ENCODE data around the gene OR2J3.

GRCh38 chr6:29146179-29146578 is 38.3 kb downstream of the OR2J3 start:
- TF ChIP-seq POLR2AphosphoS5 (IDR thresholded peaks at IDR 0.05): no peak
- TF ChIP-seq, protein P1, sequence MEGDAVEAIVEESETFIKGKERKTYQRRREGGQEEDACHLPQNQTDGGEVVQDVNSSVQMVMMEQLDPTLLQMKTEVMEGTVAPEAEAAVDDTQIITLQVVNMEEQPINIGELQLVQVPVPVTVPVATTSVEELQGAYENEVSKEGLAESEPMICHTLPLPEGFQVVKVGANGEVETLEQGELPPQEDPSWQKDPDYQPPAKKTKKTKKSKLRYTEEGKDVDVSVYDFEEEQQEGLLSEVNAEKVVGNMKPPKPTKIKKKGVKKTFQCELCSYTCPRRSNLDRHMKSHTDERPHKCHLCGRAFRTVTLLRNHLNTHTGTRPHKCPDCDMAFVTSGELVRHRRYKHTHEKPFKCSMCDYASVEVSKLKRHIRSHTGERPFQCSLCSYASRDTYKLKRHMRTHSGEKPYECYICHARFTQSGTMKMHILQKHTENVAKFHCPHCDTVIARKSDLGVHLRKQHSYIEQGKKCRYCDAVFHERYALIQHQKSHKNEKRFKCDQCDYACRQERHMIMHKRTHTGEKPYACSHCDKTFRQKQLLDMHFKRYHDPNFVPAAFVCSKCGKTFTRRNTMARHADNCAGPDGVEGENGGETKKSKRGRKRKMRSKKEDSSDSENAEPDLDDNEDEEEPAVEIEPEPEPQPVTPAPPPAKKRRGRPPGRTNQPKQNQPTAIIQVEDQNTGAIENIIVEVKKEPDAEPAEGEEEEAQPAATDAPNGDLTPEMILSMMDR (IDR thresholded peaks at IDR 0.05): no peak
